IMR-90 (cell line): Measurements from ENCODE around the gene ZFAND6. TPM values are rescaled to one million over a fixed set of nuclear protein-coding genes. Genes with fewer than 3 reads are reported as not detected.

Experiments used
- ATAC-seq: fragments of 200-7000 bp; cut with Tn5 transposase; 2 replicates; pipeline ENCODE4 v1.9.1; 2020; ENCODE audit warnings: low read depth, mild to moderate bottlenecking, moderate library complexity
- BruUV-seq: library from RNA; stranded (reverse); fragments of 400-500 nt; replicated peaks from 2 replicates; lab custom pipeline; 2021; lab: Mats Ljungman, UMichigan
- CTCF ChIA-PET: fragments of 300-600 bp; formaldehyde crosslinking; extraction: SDS; loops from one replicate; lab custom pipeline; 2021; ENCODE audit warnings: antibody characterized with exemption; lab: Yijun Ruan, JAX
- POLR2A ChIA-PET: fragments of 300-600 bp; sonication (Branson Sonifier 250); formaldehyde crosslinking; loops from one replicate; lab custom pipeline; 2022; ENCODE audit warnings: antibody characterized with exemption; ENCODE audit not compliant: unreplicated experiment; lab: Charles Lee
- DNase-seq: peaks from one replicate; pipeline ENCODE4 v3.0.0; 2013
- H2AFZ ChIP-seq: replicated peaks from 2 replicates; pipeline ENCODE3; 2013; ENCODE audit warnings: low read length, mild to moderate bottlenecking; ENCODE audit not compliant: poor library complexity
- H2AK5ac ChIP-seq: 2 replicates; pipeline ENCODE4 v1.6.1; 2013; ENCODE audit warnings: low read depth, low read length, inconsistent platforms
- H2AK9ac ChIP-seq: replicated peaks from 2 replicates; pipeline ENCODE3; 2013; ENCODE audit warnings: mild to moderate bottlenecking, low read depth, low read length, moderate library complexity; ENCODE audit not compliant: poor library complexity
- H2BK120ac ChIP-seq: 2 replicates; pipeline ENCODE4 v1.6.1; 2013; ENCODE audit warnings: low read depth, low read length, inconsistent platforms
- H2BK15ac ChIP-seq: 3 replicates; pipeline ENCODE4 v1.6.1; 2013; ENCODE audit warnings: low read depth, low read length, inconsistent platforms
- H2BK20ac ChIP-seq: 2 replicates; pipeline ENCODE4 v1.6.1; 2013; ENCODE audit warnings: low read depth, mild to moderate bottlenecking, inconsistent platforms, low read length, moderate library complexity
- H2BK5ac ChIP-seq: 2 replicates; pipeline ENCODE4 v1.6.1; 2013; ENCODE audit warnings: mild to moderate bottlenecking, low read depth, low read length, inconsistent platforms; ENCODE audit not compliant: poor library complexity, severe bottlenecking
- H3K14ac ChIP-seq: replicated peaks from 2 replicates; pipeline ENCODE4 v1.6.1; 2013; ENCODE audit warnings: low read depth, low read length, inconsistent platforms
- H3K18ac ChIP-seq: 2 replicates; pipeline ENCODE4 v1.6.1; 2013; ENCODE audit warnings: low read depth, low read length, control low read depth
- H3K23ac ChIP-seq: 2 replicates; pipeline ENCODE4 v1.6.1; 2013; ENCODE audit warnings: low read depth, low read length, inconsistent platforms
- H3K27ac ChIP-seq: 2 replicates; pipeline ENCODE4 v1.5.1; 2013; ENCODE audit warnings: mild to moderate bottlenecking, control low read depth, low read length; ENCODE audit not compliant: insufficient read depth
- H3K27me3 ChIP-seq: 2 replicates; pipeline ENCODE4 v1.6.1; 2013; ENCODE audit warnings: low read length; ENCODE audit not compliant: control insufficient read depth, insufficient read depth
- H3K36me3 ChIP-seq: 2 replicates; pipeline ENCODE4 v1.6.1; 2013; ENCODE audit warnings: low read length, mixed read lengths; ENCODE audit not compliant: control insufficient read depth, insufficient read depth
- H3K4ac ChIP-seq: 2 replicates; pipeline ENCODE4 v1.6.1; 2013; ENCODE audit warnings: low read depth, low read length, inconsistent platforms
- H3K4me1 ChIP-seq: 2 replicates; pipeline ENCODE4 v1.6.1; 2013; ENCODE audit warnings: low read length, mixed read lengths; ENCODE audit not compliant: control insufficient read depth, insufficient read depth
- H3K4me2 ChIP-seq: 2 replicates; pipeline ENCODE4 v1.6.1; 2013; ENCODE audit warnings: low read depth, mild to moderate bottlenecking, control low read depth, low read length, moderate library complexity
- H3K4me3 ChIP-seq: 2 replicates; pipeline ENCODE4 v1.5.1; 2013; ENCODE audit warnings: low read depth, mild to moderate bottlenecking, control low read depth, low read length, moderate library complexity; ENCODE audit not compliant: insufficient read depth
- H3K56ac ChIP-seq: 2 replicates; pipeline ENCODE4 v1.6.1; 2013; ENCODE audit warnings: low read length, inconsistent platforms; ENCODE audit not compliant: insufficient read depth; ENCODE audit errors: extremely low read depth
- H3K79me1 ChIP-seq, 2 experiments: 2 replicates each; pipeline ENCODE4 v1.6.1; 2013; ENCODE audit warnings: low read length in 2 of 2, inconsistent platforms in 1 of 2, low read depth in 1 of 2
- H3K9ac ChIP-seq: 2 replicates; pipeline ENCODE4 v1.6.1; 2013; ENCODE audit warnings: low read depth, low read length, control low read depth
- H3K9me1 ChIP-seq: 2 replicates; pipeline ENCODE4 v1.6.1; 2013; ENCODE audit warnings: low read length, inconsistent platforms; ENCODE audit not compliant: insufficient read depth
- H3K9me3 ChIP-seq: 2 replicates; pipeline ENCODE4 v1.6.1; 2013; ENCODE audit warnings: low read length; ENCODE audit not compliant: control insufficient read depth, insufficient read depth
- H4K20me1 ChIP-seq: 2 replicates; pipeline ENCODE4 v1.6.1; 2013; ENCODE audit warnings: low read length, inconsistent platforms; ENCODE audit not compliant: insufficient read depth
- H4K5ac ChIP-seq: 2 replicates; pipeline ENCODE4 v1.6.1; 2013; ENCODE audit warnings: mild to moderate bottlenecking, low read depth, low read length, control low read depth
- H4K8ac ChIP-seq, 2 experiments: 2 replicates each; pipeline ENCODE4 v1.6.1; 2013; ENCODE audit warnings: low read depth in 2 of 2, low read length in 2 of 2, control low read depth in 1 of 2, inconsistent platforms in 1 of 2
- H4K91ac ChIP-seq: 2 replicates; pipeline ENCODE4 v1.6.1; 2013; ENCODE audit warnings: low read depth, low read length, inconsistent platforms; ENCODE audit not compliant: insufficient read depth
- BHLHE40 ChIP-seq: fragments of 150-350 bp; IDR thresholded peaks from 2 replicates; pipeline ENCODE4 v1.6.1; 2016; ENCODE audit warnings: mild to moderate bottlenecking, low read depth, low read length
- CEBPB ChIP-seq: IDR thresholded peaks from 2 replicates; pipeline ENCODE4 v1.6.1; 2012; ENCODE audit warnings: low read depth, low read length, improper control_type of control experiment
- CHD1 ChIP-seq: IDR thresholded peaks from 2 replicates; pipeline ENCODE4 v1.6.1; 2012; ENCODE audit warnings: low read depth, low read length, improper control_type of control experiment
- CTCF ChIP-seq: conservative IDR thresholded peaks from 2 replicates; pipeline ENCODE4 v1.5.1; 2012; ENCODE audit warnings: mild to moderate bottlenecking, low read depth, low read length, improper control_type of control experiment
- ELK1 ChIP-seq: fragments of 150-350 bp; IDR thresholded peaks from 2 replicates; pipeline ENCODE4 v1.6.1; 2016; ENCODE audit warnings: low read depth, mild to moderate bottlenecking, low read length, moderate library complexity, borderline replicate concordance
- FOS ChIP-seq: fragments of 150-350 bp; IDR thresholded peaks from 2 replicates; pipeline ENCODE4 v1.6.1; 2016; ENCODE audit warnings: low read depth, low read length
- MAFK ChIP-seq: IDR thresholded peaks from 2 replicates; pipeline ENCODE4 v1.6.1; 2012; ENCODE audit warnings: low read depth, low read length, improper control_type of control experiment
- MAZ ChIP-seq: IDR thresholded peaks from 2 replicates; pipeline ENCODE4 v1.6.1; 2012; ENCODE audit warnings: low read depth, mild to moderate bottlenecking, low read length, improper control_type of control experiment, moderate library complexity, borderline replicate concordance
- MXI1 ChIP-seq: IDR thresholded peaks from 2 replicates; pipeline ENCODE4 v1.6.1; 2012; ENCODE audit warnings: low read depth, mild to moderate bottlenecking, low read length, moderate library complexity, borderline replicate concordance
- POLR2A ChIP-seq: IDR thresholded peaks from 2 replicates; pipeline ENCODE4 v1.6.1; 2012; ENCODE audit warnings: mild to moderate bottlenecking, low read depth, low read length
- RCOR1 ChIP-seq: IDR thresholded peaks from 2 replicates; pipeline ENCODE4 v1.6.1; 2012; ENCODE audit warnings: mild to moderate bottlenecking, low read length, improper control_type of control experiment; ENCODE audit not compliant: insufficient replicate concordance
- USF2 ChIP-seq: fragments of 150-350 bp; IDR thresholded peaks from 2 replicates; pipeline ENCODE4 v1.6.1; 2017; ENCODE audit warnings: mild to moderate bottlenecking, antibody characterized with exemption, low read length, low read depth
- WGBS, 2 experiments: methylation state at CpG; one replicate each; pipeline versions ENCODE4 v1.1.5 to v1.1.7; 2013; ENCODE audit warnings: missing lambda C conversion rate in 2 of 2; ENCODE audit not compliant: insufficient read length in 1 of 2; ENCODE audit errors: extremely low coverage in 2 of 2; 5-methylcytosine and 5-hydroxymethylcytosine counted together
- dilution Hi-C: fragments of 300-500 bp; cut with HindIII; formaldehyde crosslinking; loops from one replicate; pipeline ENCODE4 v1.14.3; 2018; ENCODE audit warnings: low sequenced_read_pairs; ENCODE audit not compliant: unreplicated experiment
- in situ Hi-C: fragments of 300-500 bp; cut with MboI; formaldehyde crosslinking; loops from 3 replicates; pipeline ENCODE4 v1.14.3; 2019; ENCODE audit warnings: low sequenced_read_pairs, inconsistent platforms, mixed read lengths
- intact Hi-C: fragments of 100-400 bp; cut with micrococcal nuclease; formaldehyde crosslinking; loops from 2 replicates; pipeline ENCODE4 v1.10.0; 2022
- polyA plus RNA-seq, 3 experiments: library from polyadenylated mRNA; depleted of rRNA; stranded (reverse); fragments of >200 nt; gene quantifications; 2 replicates each; pipeline ENCODE4 v1.2.3, GENCODE V29; 2012; ENCODE audit warnings: low replicate concordance in 1 of 3
- total RNA-seq: library from RNA; depleted of rRNA; stranded (reverse); fragments of >200 nt; gene quantifications from 2 replicates; pipeline ENCODE4 v1.2.3, GENCODE V29; 2012

ZFAND6 gene
- total and polyA plus RNA-seq, 2 of the 4 experiments (the other 2 are of a cell fraction), result 77.5 to 96.4 TPM

- no TSS peak for BruUV-seq
- H4K20me1 ChIP-seq, result peaks cover 30% of the 10 kb centered on the region
Measured at GRCh38 chr15:80081390-80081789, 21.9 kb downstream of the ZFAND6 start.

More at GRCh38 chr15:80081390-80081789, 21.9 kb downstream of the ZFAND6 start:
- TF ChIP-seq CEBPB (no peak), MXI1 (no peak), MAZ (no peak), FOS (no peak), USF2 (no peak), POLR2A (no peak), ELK1 (no peak), MAFK (no peak), CHD1 (no peak), BHLHE40 (no peak), RCOR1 (no peak), CTCF (no peak)
- Histone ChIP-seq H3K4me1 (no peaks in the 10 kb centered on the region), H2BK15ac (no peak overlapping the region), H2BK5ac (no peak overlapping the region), H3K27me3 (no peaks in the 10 kb centered on the region), H2BK20ac (no peak overlapping the region), H3K4me2 (no peak overlapping the region), H4K5ac (no peak overlapping the region), H3K9me1 (peaks cover 6% of the 10 kb centered on the region), H2AFZ (no peak overlapping the region), H4K8ac (no peak overlapping the region), H3K9me3 (no peaks in the 10 kb centered on the region), H3K14ac (no peak overlapping the region), H3K56ac (no peak overlapping the region), H3K18ac (no peak overlapping the region), H2AK5ac (no peak overlapping the region), H3K79me1 (peaks cover 32 to 61% of the 10 kb centered on the region in 2 experiments), H3K4me3 (no peak overlapping the region), H4K91ac (no peak overlapping the region), H2BK120ac (no peak overlapping the region), H3K27ac (no peak overlapping the region), H3K4ac (no peak overlapping the region), H2AK9ac (no peak overlapping the region), H3K36me3 (peaks cover 5% of the 10 kb centered on the region), H3K23ac (no peak overlapping the region), H3K9ac (no peak overlapping the region)
- dilution Hi-C loops (no loop called here), in situ Hi-C loops (no loop called here), intact Hi-C loops (no loop called here)
- ChIA-PET CTCF (no interaction called here), POLR2A (no interaction called here)
- WGBS, 2 experiments, result no CpG with 5 or more reads among the region's 2 CpGs
- DNase-seq (no peak), ATAC-seq (no peak)
